Fibroblast of skin of abdomen (primary cell): ENCODE measurements around the gene SULT1C2.
"Not testable (repeated sequence)": the region's sequence is repeated elsewhere in the genome, so short reads cannot be mapped to it uniquely, and the experiment has no call there.

Experiments used
- DNase-seq: peaks from one replicate; pipeline ENCODE4 v3.0.0-alpha.2; 2013

SULT1C2 gene

DNA sequence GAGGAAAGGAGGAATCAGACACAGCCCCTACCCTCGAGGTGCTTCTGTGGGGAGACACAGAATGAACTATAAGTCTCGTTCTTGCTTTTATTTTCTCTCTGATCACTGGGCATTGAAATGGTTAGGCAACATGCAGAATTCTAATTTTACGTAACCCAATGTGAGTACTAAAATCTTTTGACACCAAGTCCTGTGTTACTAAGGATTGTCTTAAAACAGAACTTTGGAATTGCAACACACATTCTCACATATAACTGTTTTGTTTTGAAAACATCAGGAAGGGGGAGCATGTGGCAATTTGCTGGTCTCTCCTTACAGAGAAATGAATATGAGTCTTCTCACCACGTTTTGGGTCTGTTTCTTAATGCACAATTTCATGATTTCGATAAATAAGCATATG is 65.4 kb downstream of the SULT1C2 start:
- DNase-seq = no peak

DNA sequence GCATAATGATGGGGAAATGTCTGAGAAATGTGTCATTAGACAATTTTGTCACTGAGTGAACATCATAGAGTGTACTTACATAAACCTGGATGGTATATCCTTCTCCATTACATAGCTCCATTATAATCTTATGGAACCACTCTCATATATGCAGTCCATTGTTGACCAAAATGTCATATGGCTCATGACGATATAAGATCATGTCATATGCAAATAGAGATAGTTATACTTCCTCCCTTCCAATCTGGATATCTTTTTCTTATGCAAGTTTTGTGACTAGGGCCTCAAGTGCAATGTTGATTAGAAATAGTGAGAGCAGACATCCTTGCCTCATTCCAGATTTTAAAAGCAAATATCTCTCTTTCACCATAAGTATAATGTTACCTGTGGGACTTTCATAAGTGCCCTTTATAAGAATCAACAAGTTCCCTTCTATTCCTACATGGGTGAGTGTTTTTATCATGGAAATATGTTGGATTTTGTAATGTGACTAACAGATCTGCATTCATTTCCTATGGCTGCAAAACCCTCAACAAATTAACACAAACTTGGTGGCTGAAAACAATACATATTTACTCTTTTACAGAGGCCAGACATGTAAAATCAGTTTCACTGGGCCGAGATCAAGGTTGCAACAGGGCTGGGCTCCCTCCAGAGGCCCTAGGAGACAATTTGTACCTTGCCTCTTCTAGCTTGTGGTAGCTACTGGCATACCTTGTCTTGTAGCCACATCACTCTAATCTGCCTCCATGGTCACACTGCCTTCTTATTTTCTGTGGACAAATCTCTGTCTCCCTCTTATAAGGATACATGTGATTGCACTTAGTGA is 67.4 kb downstream of the SULT1C2 start:
- DNase-seq = no peak

DNA sequence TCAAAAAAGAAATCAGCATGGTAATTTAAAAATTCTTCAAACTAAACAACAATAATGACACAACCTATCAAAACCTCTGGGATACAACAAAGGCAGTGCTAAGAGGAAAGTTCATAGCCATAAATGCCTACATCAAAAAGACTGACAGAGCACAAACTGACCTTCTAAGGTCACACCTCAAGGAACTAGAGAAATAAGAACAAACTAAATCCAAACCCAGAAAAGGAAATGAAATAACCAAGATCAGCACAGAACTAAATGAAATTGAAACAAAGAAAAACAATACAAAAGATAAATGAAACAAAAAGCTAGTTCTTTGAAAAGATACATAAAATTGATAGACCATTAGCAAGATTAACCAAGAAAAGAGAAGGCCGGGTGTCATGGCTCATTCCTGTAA is 70.6 kb downstream of the SULT1C2 start:
- DNase-seq = not testable (repeated sequence)
